Heart right ventricle (tissue), 16 donors: ENCODE data around the gene RPL27A. TPM values are rescaled to one million over a fixed set of nuclear protein-coding genes. Genes with fewer than 3 reads are reported as not detected.

Source experiments
- ATAC-seq, 8 donors: fragments of 200-7000 bp; cut with Tn5 transposase; one replicate each; pipeline ENCODE4 v1.9.1; 2020; ENCODE audit warnings: mild to moderate bottlenecking in 8 of 8, moderate library complexity in 8 of 8, moderate number of reproducible peaks in 1 of 8
- DNase-seq, 2 donors: peaks; one replicate each; pipeline ENCODE4 v3.0.0-alpha.2; 2020
- H3K27ac ChIP-seq, 10 donors: fragments of 200-600 bp; sonication (generic) in 2 of 10; one replicate each; pipeline versions ENCODE4 v1.5.0 to v1.8.0; 2020 to 2022; ENCODE audit warnings: mild to moderate bottlenecking in 3 of 10
- H3K27me3 ChIP-seq, 7 donors: fragments of 200-600 bp; one replicate each; pipeline ENCODE4 v1.8.0; 2021 to 2022; ENCODE audit warnings: mild to moderate bottlenecking in 2 of 7
- H3K36me3 ChIP-seq, 9 donors: fragments of 200-600 bp; sonication (generic) in 1 of 9; one replicate each; pipeline versions ENCODE4 v1.5.0 to v1.8.0; 2020 to 2022; ENCODE audit warnings: mild to moderate bottlenecking in 2 of 9
- H3K4me1 ChIP-seq, 9 donors: fragments of 200-600 bp; sonication (generic) in 1 of 9; one replicate each; pipeline versions ENCODE4 v1.5.0 to v1.8.0; 2020 to 2022; ENCODE audit warnings: mild to moderate bottlenecking in 4 of 9
- H3K4me3 ChIP-seq, 10 donors: fragments of 200-600 bp; sonication (generic) in 2 of 10; one replicate each; pipeline versions ENCODE4 v1.5.0 to v1.8.0; 2020 to 2022; ENCODE audit warnings: mild to moderate bottlenecking in 7 of 10, moderate library complexity in 2 of 10
- H3K9me3 ChIP-seq, 11 donors: fragments of 200-600 bp in 10 of 11; sonication (generic) in 2 of 11; one replicate each; pipeline versions ENCODE4 v1.5.0 to v1.8.0; 2013 to 2022; ENCODE audit warnings: mild to moderate bottlenecking in 2 of 11, control low read depth in 1 of 11, moderate library complexity in 1 of 11
- WGBS, 2 donors: extraction: QIAGEN DNeasy Blood & Tissue Kit; methylation state at CpG; one replicate each; pipeline ENCODE4 v1.1.7; 2013; ENCODE audit warnings: inconsistent platforms in 1 of 2; 5-methylcytosine and 5-hydroxymethylcytosine counted together
- intact Hi-C, 10 donors: fragments of 100-400 bp; cut with DNase I; formaldehyde crosslinking; loops; one replicate each; pipeline versions ENCODE4 v1.11.1 to v1.14.2; 2022
- polyA plus RNA-seq, 2 donors: library from polyadenylated mRNA; stranded (reverse); fragments of 200-250 nt; gene quantifications; one replicate each; pipeline ENCODE4 v1.2.3, GENCODE V29; 2013
- total RNA-seq, 10 donors: library from RNA; stranded (reverse); fragmentation: NEBNext Ultra II Directional in 3 of 10; extraction: Animal tissue kit (Norgen Biotek cat#: 25700) in 3 of 10; gene quantifications; one replicate each; pipeline versions ENCODE4 v1.2.1 to v1.2.4, GENCODE V29; 2021 to 2023
- TF ChIP-seq, protein P1 (sequence below), 9 donors: fragments of 200-600 bp; sonication (generic) in 2 of 9; IDR thresholded peaks; one replicate each; pipeline versions ENCODE4 v1.5.0 to v1.8.0; 2021 to 2022; ENCODE audit warnings: antibody characterized with exemption in 9 of 9, mild to moderate bottlenecking in 5 of 9, moderate library complexity in 1 of 9
- donor health status: Arrhythmogenic right ventricular cardiomyopathy.
- donor health status: ischemic (EF 13 %, LVEDD 7.1; RV severe dilation, severe dysfunction).
- donor health status: healthy with polysubstance abuse.
- donor health status: DM: no; HTN: yes; CAD: no.
- donor health status: DM: no; HTN: no; CAD: no.
- donor health status: ischemic (EF 25% LVEDD 6.9; RV normal size, moderate dysfunction).
- donor health status: ischemic (EF 25% LVEDD 5.7; RV mildly dilated, moderate dysfunction).
- donor health status: healthy.
- donor health status: DM: yes; HTN: yes; CAD: no.
- donor health status: Ischemic cardiomyopathy.
- donor health status: ischemic (EF 35%, LVEDD 5.7; RV mildly dilated, moderate dysfunction).
- donor health status: nonischemic (EF 11% LVEDD 7.7; RV severe dilation, severe dysfunction).
- donor health status: DM: yes; HTN: yes; CAD: no.
- donor health status: PGD.
- donor health status: ischemic (EF 29% LVEDD 5.4; RV normal size, mild dysfunction).
- donor health status: nonischemic (EF 23%, LVEDD 6.1; RV moderate dilation, normal function).

RPL27A gene
- total and polyA plus RNA-seq, 12 donors: 317 to 2,131 (median 429) TPM

DNA sequence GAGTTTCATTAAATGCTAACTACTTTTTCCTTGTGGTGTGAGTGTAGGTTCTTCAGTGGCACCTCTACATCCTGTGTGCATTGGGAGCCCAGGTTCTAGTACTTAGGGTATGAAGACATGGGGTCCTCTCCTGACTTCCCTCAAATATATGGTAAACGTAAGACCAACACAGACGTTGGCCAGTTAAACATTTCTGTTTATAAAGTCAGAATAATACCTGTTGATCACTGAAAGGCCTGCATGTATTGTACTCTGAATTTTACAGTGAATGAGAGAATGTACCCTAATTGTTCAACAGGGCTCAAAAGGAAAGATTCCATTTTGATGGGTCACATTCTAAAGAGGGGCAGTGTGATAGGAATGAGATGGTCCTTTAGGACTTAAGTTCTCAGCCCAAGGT, 3.2 kb downstream of the RPL27A start:
- H3K27ac ChIP-seq: peak overlapping the region in 1 of 10 donors; percentile 7
- TF ChIP-seq, protein P1, sequence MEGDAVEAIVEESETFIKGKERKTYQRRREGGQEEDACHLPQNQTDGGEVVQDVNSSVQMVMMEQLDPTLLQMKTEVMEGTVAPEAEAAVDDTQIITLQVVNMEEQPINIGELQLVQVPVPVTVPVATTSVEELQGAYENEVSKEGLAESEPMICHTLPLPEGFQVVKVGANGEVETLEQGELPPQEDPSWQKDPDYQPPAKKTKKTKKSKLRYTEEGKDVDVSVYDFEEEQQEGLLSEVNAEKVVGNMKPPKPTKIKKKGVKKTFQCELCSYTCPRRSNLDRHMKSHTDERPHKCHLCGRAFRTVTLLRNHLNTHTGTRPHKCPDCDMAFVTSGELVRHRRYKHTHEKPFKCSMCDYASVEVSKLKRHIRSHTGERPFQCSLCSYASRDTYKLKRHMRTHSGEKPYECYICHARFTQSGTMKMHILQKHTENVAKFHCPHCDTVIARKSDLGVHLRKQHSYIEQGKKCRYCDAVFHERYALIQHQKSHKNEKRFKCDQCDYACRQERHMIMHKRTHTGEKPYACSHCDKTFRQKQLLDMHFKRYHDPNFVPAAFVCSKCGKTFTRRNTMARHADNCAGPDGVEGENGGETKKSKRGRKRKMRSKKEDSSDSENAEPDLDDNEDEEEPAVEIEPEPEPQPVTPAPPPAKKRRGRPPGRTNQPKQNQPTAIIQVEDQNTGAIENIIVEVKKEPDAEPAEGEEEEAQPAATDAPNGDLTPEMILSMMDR (IDR thresholded peaks at IDR 0.05): no peak
- DNase-seq (no peak), ATAC-seq (no peak)
- H3K9me3 ChIP-seq: no peaks in the 10 kb centered on the region
- WGBS, 2 donors: 73 to 77% methylated on average over 2 of the region's 2 CpGs
- intact Hi-C loops: loop anchor here in 6 of 10 donors (5.0 to 10.0 kb wide), 7 partner anchors 111 to 279 kb away; partner anchors contain the start of genes TMEM9B (in 3 of the 6) and AKIP1 (in 2 of the 6)
- H3K27me3 ChIP-seq: no peaks in the 10 kb centered on the region
- peaks cover 0 to 51% (median 26%) of the 10 kb centered on the region in 9 donors for H3K36me3 ChIP-seq
- H3K4me1 ChIP-seq: peaks cover 9 to 62% (median 45%) of the 10 kb centered on the region in 9 donors
- H3K4me3 ChIP-seq: no peak overlapping the region

DNA sequence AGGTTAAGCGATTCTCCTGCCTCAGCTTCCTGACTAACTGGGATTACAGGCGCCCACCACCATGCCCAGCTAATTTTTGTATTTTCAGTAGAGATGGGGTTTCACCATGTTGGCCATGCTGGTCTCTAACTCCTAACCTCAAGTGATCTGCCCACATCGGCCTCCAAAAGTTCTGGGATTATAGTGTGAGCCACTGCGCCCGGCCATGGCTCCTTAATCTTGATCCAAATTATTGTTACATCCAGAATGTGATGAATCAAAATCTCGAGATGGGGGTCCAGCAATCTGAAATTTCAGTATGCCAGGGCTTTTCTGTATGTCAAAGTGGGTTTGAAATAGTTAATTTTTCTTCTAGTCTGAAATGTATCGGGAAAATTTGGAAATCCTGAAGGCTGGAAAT, 3.7 kb downstream of the RPL27A start:
- Histone ChIP-seq H3K4me3 (no peak overlapping the region), H3K27me3 (no peaks in the 10 kb centered on the region), H3K4me1 (peaks cover 9 to 61% (median 44%) of the 10 kb centered on the region in 9 donors), H3K9me3 (no peaks in the 10 kb centered on the region), H3K27ac (no peak overlapping the region), H3K36me3 (peaks cover 0 to 54% (median 26%) of the 10 kb centered on the region in 9 donors)
- intact Hi-C loops: loop anchor here in 6 of 10 donors (5.0 to 10.0 kb wide), 7 partner anchors 112 to 278 kb away; partner anchors contain the start of genes TMEM9B (in 3 of the 6) and AKIP1 (in 2 of the 6)
- ATAC-seq (no peak), DNase-seq (no peak)
- 86 to 88% methylated on average over 7 of the region's 7 CpGs for WGBS, 2 donors
- TF ChIP-seq, protein P1 (IDR thresholded peaks at IDR 0.05): no peak

DNA sequence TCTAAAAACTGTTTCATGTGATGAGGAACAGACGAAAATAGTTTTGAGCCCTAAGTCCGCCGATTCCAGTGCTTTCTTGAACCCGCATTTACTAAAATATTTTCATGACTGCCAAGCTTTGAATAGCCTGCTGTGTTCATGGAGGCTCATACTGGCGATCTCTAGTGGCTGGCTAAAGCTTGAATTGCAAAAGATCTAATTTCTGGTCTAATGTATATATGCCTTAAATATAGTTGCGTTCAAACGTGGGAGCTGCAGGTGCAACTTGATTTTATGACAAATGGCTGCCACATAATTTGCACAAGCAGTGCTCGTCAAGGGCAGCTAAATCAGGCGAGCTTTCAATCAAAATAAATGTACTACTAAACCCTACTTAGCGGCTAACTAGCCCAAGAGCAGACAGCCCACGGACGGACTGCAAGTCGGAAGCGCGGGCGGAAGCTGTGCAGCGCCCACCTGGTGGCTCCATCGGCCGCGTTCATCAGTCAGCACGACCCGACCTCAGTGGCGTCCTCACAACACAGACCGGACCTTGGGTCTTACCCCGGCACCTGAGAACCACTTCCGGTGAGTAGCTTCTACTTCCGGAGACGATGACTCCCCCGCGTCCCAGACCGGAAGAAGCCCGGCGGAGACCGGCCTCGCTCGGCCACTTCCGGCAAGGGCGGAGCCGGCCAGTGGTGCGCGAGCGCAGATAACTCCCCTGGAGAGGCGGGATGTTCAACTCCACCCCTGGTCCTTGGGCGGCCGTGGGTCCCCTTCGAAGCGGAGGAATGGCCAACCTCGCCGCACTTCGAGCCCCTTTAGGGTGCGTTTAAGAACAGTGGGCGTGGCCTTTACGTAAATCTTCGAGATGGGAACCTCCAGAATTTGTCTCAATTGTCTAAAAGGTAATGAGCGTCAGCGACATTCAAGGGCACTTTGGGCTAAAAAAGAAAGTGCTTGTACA, 6.1 kb downstream of the RPL27A start:
- Histone ChIP-seq H3K36me3 (peaks cover 0 to 74% (median 43%) of the 10 kb centered on the region in 9 donors), H3K4me3 (peak overlapping the region; percentile 15 to 74 (median 62)), H3K27ac (peak overlapping the region; percentile 72 to 90 (median 84)), H3K27me3 (no peaks in the 10 kb centered on the region), H3K4me1 (peaks cover 9 to 48% (median 30%) of the 10 kb centered on the region in 9 donors), H3K9me3 (no peaks in the 10 kb centered on the region)
- intact Hi-C loops: loop anchor here in 7 of 10 donors (2.0 to 10.0 kb wide), 9 partner anchors 114 to 276 kb away; partner anchors contain the start of genes AKIP1 (in 3 of the 7) and TMEM9B (in 3 of the 7)
- peak; percentile 96 to 99 (median 98) for ATAC-seq
- TF ChIP-seq, protein P1 (IDR thresholded peaks at IDR 0.05): peak in 4 of 9 donors; percentile 25 to 60 (median 48)
- WGBS, 2 donors: 2 to 3% methylated on average over 56 of the region's 56 CpGs
- DNase-seq: peak; percentile 95

DNA sequence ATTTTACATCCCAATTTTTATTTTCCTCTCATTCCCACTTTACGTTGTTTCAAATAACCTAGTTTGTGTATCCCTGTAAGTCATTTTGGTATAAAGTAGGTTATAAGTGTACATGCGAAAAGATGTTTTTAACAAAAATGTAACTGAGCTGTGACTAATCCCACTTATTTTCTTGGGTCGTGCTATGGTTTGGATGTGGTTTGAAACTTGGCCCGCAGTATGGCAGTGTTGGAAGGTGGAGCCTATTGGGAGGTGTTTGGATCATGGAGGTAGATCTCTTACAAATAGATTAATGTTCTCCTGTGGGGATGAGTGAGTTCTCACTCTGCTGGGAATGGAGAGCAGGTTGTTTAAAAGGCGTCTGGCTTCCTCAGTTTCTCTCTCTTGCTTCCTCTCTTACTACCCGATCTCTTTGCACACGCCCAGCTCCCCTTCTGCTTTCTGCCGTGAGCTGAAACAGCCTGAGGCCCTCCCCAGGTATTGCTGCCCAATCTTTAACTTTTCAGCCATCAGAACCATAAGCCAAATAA, 7.2 kb downstream of the RPL27A start:
- Histone ChIP-seq H3K9me3 (no peaks in the 10 kb centered on the region), H3K4me3 (peak overlapping the region in 3 of 10 donors; percentile 65 to 74 (median 65)), H3K27me3 (no peaks in the 10 kb centered on the region), H3K27ac (peak overlapping the region in 1 of 10 donors; percentile 87), H3K36me3 (peaks cover 0 to 74% (median 45%) of the 10 kb centered on the region in 9 donors), H3K4me1 (peaks cover 3 to 37% (median 19%) of the 10 kb centered on the region in 9 donors)
- DNase-seq (no peak), ATAC-seq (no peak)
- TF ChIP-seq, protein P1 (IDR thresholded peaks at IDR 0.05): no peak
- intact Hi-C loops: loop anchor here in 8 of 10 donors (2.0 to 10.0 kb wide), 10 partner anchors 115 to 275 kb away; partner anchors contain the start of genes AKIP1 (in 3 of the 8) and TMEM9B (in 3 of the 8)
- WGBS, 2 donors: 92 to 94% methylated on average over 8 of the region's 8 CpGs
